Smooth muscle cell of the coronary artery (primary cell): ENCODE measurements around the gene GDF3. TPM values are rescaled to one million over a fixed set of nuclear protein-coding genes. Genes with fewer than 3 reads are reported as not detected.

ENCODE experiments used
- total RNA-seq: library from RNA; depleted of rRNA; stranded (reverse); fragments of >200 nt; gene quantifications from 2 replicates; pipeline ENCODE4 v1.2.3, GENCODE V29; 2014; ENCODE audit warnings: low replicate concordance

GDF3 gene
- not detected in 2 replicates for total RNA-seq

DNA sequence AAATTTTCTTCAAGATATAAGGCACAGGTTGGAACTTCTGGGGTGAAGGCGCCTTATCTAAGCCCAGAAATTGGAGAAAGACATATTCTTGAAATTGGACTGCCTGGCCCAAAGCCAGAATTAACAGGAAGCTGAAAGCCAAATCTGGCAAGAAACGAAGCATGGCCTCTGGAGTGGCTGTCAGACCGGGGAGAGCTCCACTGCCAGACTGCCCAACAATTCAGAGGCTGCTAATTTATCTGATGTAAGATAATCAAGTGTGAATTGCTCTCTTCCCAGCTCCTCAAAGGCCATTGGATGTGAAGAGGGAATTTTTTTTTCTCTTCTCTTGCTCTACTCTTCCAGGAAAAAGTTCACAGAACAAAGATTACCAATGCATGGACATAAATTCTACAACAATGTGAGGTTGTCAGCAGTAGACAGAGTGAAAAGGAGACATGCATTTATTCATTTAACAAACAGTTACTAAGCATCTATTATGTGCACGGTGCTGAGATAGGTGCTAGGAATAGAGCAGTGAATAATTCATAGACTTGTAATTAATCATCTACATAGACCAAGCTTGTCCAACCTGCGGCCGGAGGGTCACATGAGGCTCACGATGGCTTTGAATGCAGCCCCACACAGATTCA is at the start of gene GDF3:
TSS of gene GDF3 (minus strand) at position 210 of the 632 bp plus-strand sequence. CDS start at position 163, 47 bp downstream.

GRCh38 chr12:7711133-7711532 is 15.6 kb upstream of the GDF3 start, which contains the start of gene DPPA3:
DPPA3 (plus strand) TSS chr12:7711433; CDS start chr12:7711571, 138 bp downstream.

Other genes starting within 250 kb of the GDF3 start
- gene CD163, start 192.0 kb downstream of the GDF3 start, total RNA-seq: not detected in 2 replicates
- not detected in 2 replicates for gene APOBEC1, start 29.9 kb downstream of the GDF3 start, total RNA-seq
- not detected in 2 replicates for gene DPPA3, start 15.7 kb upstream of the GDF3 start, total RNA-seq
- not detected in 2 replicates for gene CLEC4C, start 51.6 kb upstream of the GDF3 start, total RNA-seq
- gene NANOGNB, start 69.4 kb upstream of the GDF3 start, total RNA-seq: not detected in 2 replicates
- not detected in 2 replicates for gene NANOG, start 93.6 kb upstream of the GDF3 start, total RNA-seq
- gene SLC2A14, start 177.1 kb upstream of the GDF3 start, total RNA-seq: not detected in 2 replicates
- gene SLC2A3, start 240.4 kb upstream of the GDF3 start, total RNA-seq: 48.8 and 94.7 TPM in 2 replicates